ENCODE results near the gene AQP12A.
"Not testable (repeated sequence)": the region's sequence is repeated elsewhere in the genome, so short reads cannot be mapped to it uniquely, and the experiment has no call there.

Gene AQP12A

GRCh38 chr2:240662681-240663080, 29.0 kb upstream of the AQP12A start:
- DNase-seq: no peak

DNA sequence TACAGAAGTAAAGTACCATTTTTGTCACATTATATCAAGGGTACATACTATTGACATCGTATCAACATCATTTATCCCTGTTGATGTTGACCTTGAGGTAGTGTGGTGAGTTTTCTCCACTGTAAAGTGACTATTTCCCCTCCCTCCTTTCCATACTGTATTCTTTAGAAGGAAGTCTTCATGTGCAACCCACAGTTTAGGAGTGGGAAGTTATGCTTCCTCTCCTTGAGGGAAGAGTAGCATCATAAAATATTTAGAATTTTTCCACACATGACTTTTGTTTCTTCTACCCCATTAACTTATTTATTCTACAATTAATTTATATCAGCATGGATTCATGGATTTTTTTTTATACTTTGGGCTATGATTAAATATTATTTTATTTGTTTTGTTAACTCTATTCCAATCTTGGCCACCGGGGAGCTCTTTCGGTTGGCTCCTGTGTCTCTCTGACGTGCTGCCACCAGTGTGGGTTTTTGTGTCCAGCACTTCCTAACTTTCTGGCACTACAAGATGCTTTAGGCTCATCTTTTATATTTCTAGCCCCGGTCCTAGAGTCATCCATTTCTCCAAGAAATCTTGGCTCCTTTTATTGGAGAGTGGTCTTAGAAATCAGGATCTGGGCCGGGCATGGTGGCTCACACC, 28.0 kb upstream of the AQP12A start:
- DNase-seq: no peak

GRCh38 chr2:240664622-240665021, 27.0 kb upstream of the AQP12A start:
- no peak for DNase-seq

DNA sequence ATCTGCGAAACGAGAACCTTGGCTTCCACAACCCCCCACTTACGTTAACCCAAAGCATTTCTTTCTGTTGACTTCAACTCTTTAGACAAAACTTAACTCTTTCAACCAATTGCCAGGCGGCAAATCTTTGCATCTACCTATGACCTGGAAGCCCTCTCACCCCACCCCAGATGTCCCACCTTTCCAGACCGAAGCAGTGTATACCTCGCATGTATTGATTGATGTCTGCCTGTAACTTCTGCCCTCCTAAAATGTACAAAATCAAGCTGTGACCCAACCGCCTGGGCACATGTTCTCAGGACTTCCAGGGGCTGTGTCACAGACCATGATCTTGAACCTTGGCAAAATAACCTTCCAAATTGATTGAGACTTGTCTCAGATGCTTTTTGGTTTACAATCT, 21.3 kb upstream of the AQP12A start:
- no peak for DNase-seq

- DNase-seq: no peak
These were observed 20.7 kb upstream of the AQP12A start for GRCh38 chr2:240670950-240671349.

- DNase-seq: no peak
These were observed 19.5 kb upstream of the AQP12A start for GRCh38 chr2:240672076-240672700.

DNA sequence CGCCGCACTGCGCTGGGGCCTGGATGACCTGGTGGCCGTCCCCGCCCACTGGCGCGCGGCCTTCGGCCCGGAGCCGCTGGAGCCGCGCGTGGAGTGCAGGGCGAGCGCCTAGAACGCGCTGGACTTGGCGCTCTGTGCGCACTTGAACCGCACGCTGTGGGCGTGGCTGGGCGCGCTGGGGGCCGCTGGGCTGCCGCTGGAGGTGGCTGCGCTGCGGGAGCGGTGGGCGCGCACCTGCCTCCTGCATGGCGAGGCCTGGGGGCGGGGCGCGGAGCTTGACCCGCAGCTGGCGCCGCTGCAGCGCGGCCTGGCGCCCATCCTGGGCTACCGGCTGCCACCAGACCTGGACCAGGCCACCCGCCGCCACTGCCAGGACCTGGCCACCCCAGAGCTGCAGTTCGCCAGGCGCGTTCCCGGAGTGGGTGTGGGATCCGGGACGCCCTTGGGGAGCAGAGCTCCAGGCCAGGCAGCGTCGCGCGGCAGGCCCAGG, 18.9 kb upstream of the AQP12A start:
- DNase-seq: no peak

DNA sequence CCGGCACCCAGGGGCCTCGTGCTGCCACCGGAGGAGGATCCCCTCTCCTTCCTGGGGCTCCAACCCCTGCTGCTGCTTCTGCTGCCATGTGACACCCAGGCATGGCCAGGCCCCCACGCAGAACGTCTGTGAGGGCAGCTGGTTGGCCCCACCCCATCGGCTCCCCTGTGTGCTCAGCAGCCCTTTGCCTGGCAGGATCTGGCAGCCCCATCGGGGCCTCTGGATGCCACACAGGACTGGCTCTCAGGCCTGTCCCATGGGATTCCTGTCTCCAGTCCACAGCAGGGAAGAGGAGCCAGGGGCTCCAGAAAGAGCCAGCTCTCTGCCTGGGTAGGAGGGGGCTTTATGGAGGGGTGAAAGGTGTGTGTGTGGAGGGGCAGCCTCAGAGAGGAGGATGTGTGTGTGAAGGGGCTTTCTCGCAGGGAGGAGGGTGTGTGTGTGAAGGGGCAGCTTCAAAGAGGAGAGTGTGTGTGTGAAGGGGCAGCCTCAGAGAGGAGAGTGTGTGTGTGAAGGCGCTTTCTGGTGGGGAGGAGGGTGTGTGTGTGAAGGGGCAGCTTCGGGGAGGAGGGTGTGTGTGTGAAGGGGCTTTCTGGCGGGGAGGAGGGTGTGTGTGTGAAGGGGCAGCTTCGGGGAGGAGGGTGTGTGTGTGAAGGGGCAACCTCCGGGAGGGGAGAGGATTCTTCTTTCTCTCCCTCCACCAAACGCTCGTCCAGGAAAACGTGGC, 17.0 kb upstream of the AQP12A start:
- not testable (repeated sequence) for DNase-seq

DNA sequence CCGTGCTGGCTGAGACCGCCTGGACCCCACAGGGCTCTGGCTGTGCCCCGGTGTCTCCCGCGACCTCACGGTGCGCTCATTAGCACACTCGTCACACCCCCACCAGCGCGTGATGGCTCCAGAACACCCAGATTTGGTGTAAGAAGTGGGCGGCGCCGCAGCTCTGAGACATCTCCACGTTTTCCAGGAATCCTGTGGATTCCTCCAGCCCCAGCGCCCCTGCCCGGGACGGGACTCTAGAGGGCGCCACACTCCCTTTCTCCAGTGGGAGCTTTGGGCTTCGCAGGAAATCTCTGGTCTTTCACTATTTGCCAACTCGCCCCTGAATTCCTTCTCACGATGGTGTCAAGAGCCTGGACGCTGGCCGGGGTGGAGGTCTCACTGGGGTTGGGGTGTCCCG, 16.3 kb upstream of the AQP12A start:
- DNase-seq: not testable (repeated sequence)

GRCh38 chr2:240678043-240678442, 13.6 kb upstream of the AQP12A start:
- not testable (repeated sequence) for DNase-seq

- DNase-seq: not testable (repeated sequence)
These were observed 12.8 kb upstream of the AQP12A start for GRCh38 chr2:240678909-240679308.

DNA sequence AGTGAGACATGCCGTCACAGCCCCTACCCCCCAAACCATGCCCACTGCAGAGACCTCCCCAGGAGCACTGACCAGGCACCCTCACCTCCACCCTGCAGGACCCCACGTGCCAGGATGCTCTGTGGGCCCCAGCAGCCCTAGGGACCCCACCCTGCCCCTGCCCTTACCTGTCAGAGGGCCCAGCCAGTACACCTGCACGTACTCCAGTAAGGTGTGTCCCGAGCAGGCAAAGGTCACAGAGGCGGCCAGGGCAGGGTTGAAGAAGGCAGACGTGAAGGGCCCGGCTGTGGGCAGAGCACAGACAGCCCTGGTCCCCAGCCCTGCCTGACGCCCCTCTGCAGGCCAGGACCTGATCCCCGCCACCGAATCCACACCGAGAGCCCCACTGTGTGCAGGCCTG, 11.5 kb upstream of the AQP12A start:
- not testable (repeated sequence) for DNase-seq

- DNase-seq: not testable (repeated sequence)
These were observed 9.0 kb upstream of the AQP12A start, which contains the start of gene AQP12B for GRCh38 chr2:240682431-240683224. Gene AQP12B, minus strand, starts transcription at chr2:240682885. Its CDS starts 48 bp downstream, at chr2:240682837.

DNA sequence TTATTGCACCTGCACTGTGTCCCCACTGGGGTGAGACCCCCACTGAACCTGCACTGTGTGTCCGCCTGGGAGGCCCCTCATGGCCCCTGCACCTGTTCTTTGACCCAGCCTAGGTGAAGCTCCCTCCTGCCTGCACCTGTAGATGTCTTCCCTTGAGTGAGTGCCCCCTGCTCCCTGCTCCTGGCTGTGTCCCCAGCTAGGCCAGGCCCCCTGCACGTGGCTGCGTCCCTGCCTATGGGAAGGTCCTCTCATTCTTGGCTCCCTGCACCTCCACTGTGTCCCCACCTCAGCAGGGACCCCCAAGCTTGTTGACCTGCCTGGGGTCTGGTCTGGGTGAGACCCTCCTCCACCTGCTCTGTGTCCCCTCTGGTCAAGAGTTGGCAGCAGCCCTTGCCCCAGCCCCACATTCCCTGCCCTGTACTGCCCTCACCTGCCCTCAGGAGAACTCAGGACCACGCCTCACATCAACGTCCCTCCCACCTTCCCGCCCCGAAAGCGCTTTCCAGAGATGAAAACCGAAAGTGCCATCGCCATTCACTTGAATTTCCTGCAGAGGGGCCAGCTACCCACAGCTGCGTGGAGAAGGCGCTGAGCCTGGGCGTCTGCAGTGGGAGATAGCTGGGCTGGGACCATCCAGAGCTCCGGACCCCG, 8.2 kb upstream of the AQP12A start:
- DNase-seq: not testable (repeated sequence)

DNA sequence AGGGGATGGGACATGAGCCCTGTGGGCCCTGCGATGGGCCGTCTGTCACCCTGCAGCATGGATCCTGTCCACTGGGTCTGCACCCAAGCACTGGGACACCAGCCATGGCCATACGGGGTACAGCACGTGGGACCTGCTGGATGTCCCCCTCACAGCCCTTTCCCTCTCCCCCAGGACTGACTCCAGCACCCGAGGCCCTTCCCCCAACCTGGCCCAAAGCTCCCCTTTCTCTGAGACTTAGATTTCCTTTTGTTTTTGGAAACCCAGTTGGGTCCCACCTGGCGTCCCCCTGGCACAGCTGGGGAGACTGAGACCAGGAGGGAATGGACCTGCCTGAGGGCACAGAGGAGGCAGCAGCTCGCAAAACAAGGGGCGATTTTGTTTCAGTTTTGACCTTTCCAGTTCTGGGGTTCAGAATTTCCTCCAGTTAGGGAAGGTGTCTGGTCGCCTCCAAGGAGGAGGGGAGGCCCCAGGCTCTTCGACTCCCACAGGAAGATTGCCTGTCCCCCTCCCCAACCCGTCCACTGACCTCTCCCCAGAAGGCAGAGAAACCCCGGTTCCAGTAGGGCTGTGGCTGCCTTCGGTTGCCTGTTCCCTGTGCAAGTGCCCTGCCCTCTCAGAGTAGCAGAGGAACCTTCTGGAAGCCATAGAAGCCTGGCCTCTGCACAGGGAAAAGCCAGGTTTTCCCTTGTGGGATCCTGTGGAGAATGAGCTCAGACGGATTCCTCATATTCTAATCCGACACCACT, 7.5 kb upstream of the AQP12A start:
- DNase-seq: not testable (repeated sequence)

DNA sequence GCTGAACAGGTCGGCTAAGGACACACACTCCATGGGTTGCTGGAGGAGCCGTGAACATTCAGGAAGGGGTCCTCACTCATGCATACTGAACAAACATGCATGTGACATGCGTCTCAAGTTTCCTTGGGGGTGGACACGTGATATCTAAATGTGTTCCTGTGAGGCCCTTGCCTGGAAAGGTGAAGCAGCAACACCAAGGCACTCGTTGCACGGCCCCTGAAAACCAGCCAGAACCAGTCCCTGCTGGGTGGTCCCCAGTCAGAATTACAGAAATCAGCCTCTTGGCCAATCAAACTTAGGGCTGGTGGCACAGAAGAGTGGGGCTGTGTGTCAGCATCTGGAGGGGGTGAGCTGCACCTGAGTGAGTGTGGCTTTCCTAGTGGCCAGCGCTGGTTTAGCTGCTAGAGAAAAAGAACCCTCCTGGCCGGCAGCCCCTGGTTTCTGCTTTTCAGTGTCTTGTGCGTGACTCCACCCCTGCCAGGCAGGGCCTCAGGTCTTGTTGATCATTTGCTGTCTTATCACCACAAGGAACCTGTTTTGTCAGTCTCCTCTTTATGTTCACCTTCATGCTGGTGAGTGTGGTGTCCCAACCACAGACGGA, 5.8 kb upstream of the AQP12A start:
- DNase-seq: no peak

GRCh38 chr2:240686460-240686859, 5.2 kb upstream of the AQP12A start:
- no peak for DNase-seq

DNA sequence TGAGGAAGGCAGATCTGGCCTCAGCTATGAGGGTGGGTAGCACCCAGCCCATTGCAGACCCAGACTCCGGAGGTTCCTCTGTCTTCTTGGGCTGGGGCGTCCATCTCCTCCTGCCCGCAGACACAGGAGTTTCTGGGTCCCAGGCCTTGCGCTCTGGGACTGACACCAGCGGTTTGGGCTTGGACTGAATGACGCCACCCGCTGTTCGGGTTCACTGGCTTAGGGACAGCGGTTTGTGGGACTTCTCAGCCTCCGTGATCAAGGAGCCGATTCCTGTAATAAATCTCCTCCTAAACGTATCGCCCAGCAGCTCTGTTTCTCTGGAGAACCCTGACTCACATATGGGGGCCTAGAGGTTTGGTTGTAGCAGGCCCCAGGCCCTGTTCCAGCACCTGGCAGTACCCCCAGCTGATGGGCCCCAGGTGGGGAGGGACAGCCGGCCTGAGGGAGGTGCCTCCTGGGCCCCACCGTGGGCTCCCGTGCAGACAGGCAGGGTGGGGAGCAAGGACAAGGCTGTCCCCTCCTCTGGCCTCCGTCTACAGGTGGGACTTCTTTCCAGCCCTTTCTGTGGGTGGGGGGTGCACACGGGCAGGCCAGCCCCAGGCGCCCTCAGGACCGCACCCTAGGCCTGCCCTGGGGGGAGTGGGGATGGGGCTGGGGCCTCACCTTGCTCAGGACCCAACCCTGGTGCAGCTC, 4.5 kb upstream of the AQP12A start:
- DNase-seq: no peak

DNA sequence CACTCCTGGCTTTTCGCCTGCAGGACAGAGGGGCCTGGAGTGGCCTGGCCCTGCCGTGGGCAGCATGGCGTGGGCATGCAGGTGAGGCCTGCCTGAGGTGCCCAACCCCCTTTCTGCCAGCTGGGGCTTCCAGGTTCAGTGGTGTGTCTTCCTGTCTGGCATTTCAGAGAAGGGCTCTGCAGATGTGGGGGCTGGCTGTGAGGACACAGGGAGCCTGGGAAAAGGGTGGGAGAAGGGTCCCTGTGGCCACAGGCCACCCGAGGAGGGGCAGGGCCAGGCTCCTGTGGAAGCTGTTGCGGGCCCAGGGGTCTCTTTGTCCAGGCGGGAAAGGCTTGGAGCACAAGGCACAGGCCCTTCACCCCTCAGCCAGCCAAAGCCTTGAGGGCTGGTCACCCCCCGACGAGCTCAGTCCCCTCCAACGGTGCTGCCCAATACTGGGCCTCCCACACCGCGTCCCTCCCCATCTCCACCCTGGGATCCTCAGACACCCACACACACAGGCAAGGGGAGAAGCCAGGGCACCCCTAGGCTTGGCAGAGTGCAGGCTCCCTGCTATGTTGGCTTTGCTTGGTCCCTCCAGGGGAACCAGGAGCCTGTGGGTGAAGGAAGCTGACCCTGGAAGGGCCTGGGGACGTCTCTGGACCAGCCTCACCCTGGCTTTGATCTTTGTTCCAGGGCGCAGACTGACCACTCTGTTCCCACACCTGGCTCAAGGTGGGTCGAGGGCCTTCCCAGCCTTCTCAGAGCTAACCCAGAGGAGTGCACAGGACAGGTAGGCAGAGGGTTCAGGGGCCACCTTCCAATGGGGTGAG, 3.7 kb upstream of the AQP12A start:
- no peak for DNase-seq

- DNase-seq: no peak
These were observed 3.1 kb upstream of the AQP12A start for GRCh38 chr2:240688553-240688919.
